Measurements from ENCODE around the gene LIF. TPM values are rescaled to one million over a fixed set of nuclear protein-coding genes. Genes with fewer than 3 reads are reported as not detected.

The LIF gene
- total and polyA plus RNA-seq, 2 experiments from 2014 or later = 8.2 to 13.4 TPM

DNA sequence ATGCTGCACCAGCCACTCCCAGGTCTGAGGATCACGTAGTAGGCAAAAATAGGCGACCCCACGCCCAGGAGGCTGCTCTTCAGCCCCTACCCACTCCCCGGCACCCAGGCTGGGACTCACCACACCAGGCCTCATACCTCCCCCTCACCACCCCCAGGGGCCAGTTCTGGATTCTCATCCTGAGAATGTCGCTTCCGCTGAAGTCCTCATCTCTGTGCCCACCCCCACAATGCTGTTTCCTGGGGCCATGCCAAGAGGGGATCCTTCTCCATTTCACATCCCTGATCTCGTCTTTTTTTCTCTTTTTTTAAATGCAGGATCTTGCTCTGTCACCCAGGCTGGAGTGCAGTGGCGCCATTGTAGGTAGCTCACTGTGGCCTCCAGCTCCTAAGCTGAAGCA lies 21.8 kb upstream of the LIF start:
- Histone ChIP-seq H3K27me3 (no peaks in the 10 kb centered on the region), H2AFZ (no peak overlapping the region), H4K20me1 (ENCODE audit: insufficient read depth, poor library complexity, severe bottlenecking) (no peaks in the 10 kb centered on the region), H3K79me2 (no peaks in the 10 kb centered on the region), H3K27ac (no peak overlapping the region), H3K4me1 (ENCODE audit: insufficient read depth) (no peaks in the 10 kb centered on the region), H3K36me3 (replicated peaks; ENCODE audit: insufficient read depth, low read depth) (no peaks in the 10 kb centered on the region), H3K9me3 (ENCODE audit: low read depth) (no peaks in the 10 kb centered on the region), H3K4me3 (no peak overlapping the region), H3K9me2 (replicated peaks; ENCODE audit: insufficient read depth) (no peaks in the 10 kb centered on the region), H3K4me2 (no peak overlapping the region)
- no peak for TF ChIP-seq EZH2phosphoT487 (IDR thresholded peaks at IDR 0.05; ENCODE audit: low read depth, severe bottlenecking, unreplicated experiment)
- TF ChIP-seq, protein P1, sequence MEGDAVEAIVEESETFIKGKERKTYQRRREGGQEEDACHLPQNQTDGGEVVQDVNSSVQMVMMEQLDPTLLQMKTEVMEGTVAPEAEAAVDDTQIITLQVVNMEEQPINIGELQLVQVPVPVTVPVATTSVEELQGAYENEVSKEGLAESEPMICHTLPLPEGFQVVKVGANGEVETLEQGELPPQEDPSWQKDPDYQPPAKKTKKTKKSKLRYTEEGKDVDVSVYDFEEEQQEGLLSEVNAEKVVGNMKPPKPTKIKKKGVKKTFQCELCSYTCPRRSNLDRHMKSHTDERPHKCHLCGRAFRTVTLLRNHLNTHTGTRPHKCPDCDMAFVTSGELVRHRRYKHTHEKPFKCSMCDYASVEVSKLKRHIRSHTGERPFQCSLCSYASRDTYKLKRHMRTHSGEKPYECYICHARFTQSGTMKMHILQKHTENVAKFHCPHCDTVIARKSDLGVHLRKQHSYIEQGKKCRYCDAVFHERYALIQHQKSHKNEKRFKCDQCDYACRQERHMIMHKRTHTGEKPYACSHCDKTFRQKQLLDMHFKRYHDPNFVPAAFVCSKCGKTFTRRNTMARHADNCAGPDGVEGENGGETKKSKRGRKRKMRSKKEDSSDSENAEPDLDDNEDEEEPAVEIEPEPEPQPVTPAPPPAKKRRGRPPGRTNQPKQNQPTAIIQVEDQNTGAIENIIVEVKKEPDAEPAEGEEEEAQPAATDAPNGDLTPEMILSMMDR (IDR thresholded peaks at IDR 0.05; ENCODE audit: poor library complexity) = no peak
- no peak for TF ChIP-seq EZH2 (IDR thresholded peaks at IDR 0.05; ENCODE audit: borderline replicate concordance)
- DNase-seq (ENCODE audit: low spot score) = no peak
- 89% methylated on average over 8 of the region's 8 CpGs for WGBS (ENCODE audit: low lambda C conversion rate, missing lambda C conversion rate)

DNA sequence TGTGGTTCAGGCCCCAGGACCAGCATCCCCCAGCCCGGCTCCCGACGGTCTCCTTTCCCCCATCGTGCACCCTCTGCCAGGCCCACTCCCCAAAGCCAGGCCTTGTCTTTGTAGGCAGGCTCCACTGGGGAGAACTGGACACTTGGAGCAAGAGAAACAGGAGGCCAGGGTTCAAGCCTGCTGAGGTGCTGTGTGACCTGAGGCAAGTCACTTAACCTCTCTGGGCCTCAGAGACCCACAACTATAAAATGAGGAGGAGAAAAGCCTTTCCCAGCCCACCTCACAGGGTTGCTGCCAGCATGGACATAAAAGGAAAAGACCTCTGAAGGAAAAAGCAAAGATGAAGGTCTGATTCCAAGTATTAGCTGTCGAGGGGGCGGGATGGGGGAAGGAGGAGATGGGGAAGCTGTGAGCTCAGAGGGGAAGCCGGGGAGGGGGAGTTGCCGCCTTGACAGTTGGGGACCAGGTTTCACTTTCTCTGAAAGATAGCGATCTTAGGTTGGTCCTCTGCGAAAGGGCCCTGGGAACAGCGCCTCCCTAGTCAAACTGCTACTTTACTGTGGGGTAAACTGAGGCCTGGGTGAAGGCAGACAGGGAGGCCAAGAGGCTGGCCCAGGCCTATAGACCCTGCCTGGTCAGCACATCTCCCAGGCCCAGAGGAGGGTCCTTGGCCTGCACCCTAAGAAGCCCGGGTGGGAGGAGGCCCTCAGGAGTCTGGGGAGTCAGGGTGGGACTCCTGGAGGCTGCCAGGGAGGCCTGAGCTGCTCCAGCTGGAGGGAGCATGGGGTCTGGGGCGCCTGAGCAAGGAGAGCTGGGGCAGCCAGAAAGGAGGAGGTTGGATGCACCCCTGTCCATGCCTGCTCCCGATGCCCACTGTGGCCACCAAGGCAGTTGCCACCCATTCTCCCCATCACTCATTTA lies 21.1 kb upstream of the LIF start:
- H3K4me3 ChIP-seq = no peak overlapping the region
- H3K9me3 ChIP-seq (ENCODE audit: low read depth) = no peaks in the 10 kb centered on the region
- H3K36me3 ChIP-seq (replicated peaks; ENCODE audit: insufficient read depth, low read depth) = no peaks in the 10 kb centered on the region
- no peaks in the 10 kb centered on the region for H4K20me1 ChIP-seq (ENCODE audit: insufficient read depth, poor library complexity, severe bottlenecking)
- no peak for DNase-seq (ENCODE audit: low spot score)
- no peaks in the 10 kb centered on the region for H3K9me2 ChIP-seq (replicated peaks; ENCODE audit: insufficient read depth)
- no peak overlapping the region for H2AFZ ChIP-seq
- no peak overlapping the region for H3K27ac ChIP-seq
- WGBS (ENCODE audit: low lambda C conversion rate, missing lambda C conversion rate) = 89% methylated on average over 12 of the region's 14 CpGs
- no peak overlapping the region for H3K4me2 ChIP-seq
- H3K27me3 ChIP-seq = no peaks in the 10 kb centered on the region
- H3K4me1 ChIP-seq (ENCODE audit: insufficient read depth) = no peaks in the 10 kb centered on the region
- TF ChIP-seq, protein P1 (IDR thresholded peaks at IDR 0.05; ENCODE audit: poor library complexity) = no peak
- TF ChIP-seq EZH2phosphoT487 (IDR thresholded peaks at IDR 0.05; ENCODE audit: low read depth, severe bottlenecking, unreplicated experiment) (no peak), EZH2 (IDR thresholded peaks at IDR 0.05; ENCODE audit: borderline replicate concordance) (no peak)
- H3K79me2 ChIP-seq = no peaks in the 10 kb centered on the region

DNA sequence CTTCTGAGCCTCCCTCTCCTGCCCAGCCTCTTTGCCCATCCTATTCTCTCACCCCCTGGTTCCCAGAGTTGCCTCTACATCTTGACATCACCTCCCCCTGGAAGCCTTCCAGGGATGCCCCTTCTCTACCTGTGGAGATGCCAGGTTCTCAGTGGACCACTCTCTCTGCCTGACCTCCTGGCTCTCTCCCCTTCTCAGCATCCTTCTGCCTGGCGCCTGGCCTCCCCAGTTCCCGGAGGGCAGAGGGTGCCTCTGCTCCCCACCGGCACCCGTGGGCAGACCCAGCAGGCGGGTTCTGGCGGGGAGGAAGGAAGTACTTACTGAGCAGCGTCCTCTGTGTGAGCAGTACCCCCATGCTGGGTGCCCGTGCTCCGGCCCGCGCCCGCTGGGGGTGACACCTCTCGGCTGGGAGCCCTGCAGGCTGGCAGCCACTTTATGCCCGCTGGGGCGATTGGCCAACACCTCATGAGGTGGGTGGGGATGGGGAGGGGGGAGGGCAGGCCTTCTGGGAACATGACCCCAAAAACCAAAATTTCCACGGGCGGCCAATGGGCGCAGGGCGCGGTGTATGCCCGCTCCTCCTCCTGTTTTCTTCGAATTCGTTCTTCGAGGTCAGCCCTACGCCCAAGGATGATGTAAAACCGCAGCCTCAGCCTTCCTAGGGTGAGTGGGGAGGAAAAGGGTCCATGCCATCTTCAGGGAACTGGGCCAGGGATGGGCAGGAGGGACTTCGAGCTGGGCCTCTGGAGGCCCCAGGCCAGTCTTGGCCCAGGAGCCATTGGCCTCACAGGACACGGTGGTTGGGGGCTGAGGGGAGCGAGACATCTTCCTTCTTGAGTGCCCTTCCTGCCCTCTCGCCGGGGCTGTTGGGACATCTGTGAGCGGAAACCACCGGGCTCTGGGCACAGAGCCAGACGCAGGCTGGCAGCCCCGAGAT lies 20.2 kb upstream of the LIF start, which contains the start of gene OSM:
Gene OSM (minus strand): TSS at position 407 of the 937 bp plus-strand sequence. CDS start 52 bp downstream, at position 355.
- Histone ChIP-seq H3K36me3 (replicated peaks; ENCODE audit: insufficient read depth, low read depth) (no peaks in the 10 kb centered on the region), H3K9me3 (ENCODE audit: low read depth) (no peaks in the 10 kb centered on the region), H3K27me3 (no peaks in the 10 kb centered on the region), H3K4me2 (no peak within 1 kb of the TSS), H3K4me1 (ENCODE audit: insufficient read depth) (no peaks in the 10 kb centered on the region), H3K79me2 (no peaks in the 10 kb centered on the region), H4K20me1 (ENCODE audit: insufficient read depth, poor library complexity, severe bottlenecking) (no peaks in the 10 kb centered on the region), H3K4me3 (no peak within 1 kb of the TSS), H2AFZ (no peak within 1 kb of the TSS), H3K9me2 (replicated peaks; ENCODE audit: insufficient read depth) (no peaks in the 10 kb centered on the region), H3K27ac (no peak within 1 kb of the TSS)
- WGBS (ENCODE audit: low lambda C conversion rate, missing lambda C conversion rate) = 94% methylated on average over 26 of the region's 35 CpGs
- DNase-seq (ENCODE audit: low spot score) = no peak
- TF ChIP-seq EZH2 (IDR thresholded peaks at IDR 0.05; ENCODE audit: borderline replicate concordance) (no peak), EZH2phosphoT487 (IDR thresholded peaks at IDR 0.05; ENCODE audit: low read depth, severe bottlenecking, unreplicated experiment) (no peak)
- TF ChIP-seq, protein P1 (IDR thresholded peaks at IDR 0.05; ENCODE audit: poor library complexity) = no peak
